ENCODE data around the gene IQGAP1.

- TF ChIP-seq, protein P1, sequence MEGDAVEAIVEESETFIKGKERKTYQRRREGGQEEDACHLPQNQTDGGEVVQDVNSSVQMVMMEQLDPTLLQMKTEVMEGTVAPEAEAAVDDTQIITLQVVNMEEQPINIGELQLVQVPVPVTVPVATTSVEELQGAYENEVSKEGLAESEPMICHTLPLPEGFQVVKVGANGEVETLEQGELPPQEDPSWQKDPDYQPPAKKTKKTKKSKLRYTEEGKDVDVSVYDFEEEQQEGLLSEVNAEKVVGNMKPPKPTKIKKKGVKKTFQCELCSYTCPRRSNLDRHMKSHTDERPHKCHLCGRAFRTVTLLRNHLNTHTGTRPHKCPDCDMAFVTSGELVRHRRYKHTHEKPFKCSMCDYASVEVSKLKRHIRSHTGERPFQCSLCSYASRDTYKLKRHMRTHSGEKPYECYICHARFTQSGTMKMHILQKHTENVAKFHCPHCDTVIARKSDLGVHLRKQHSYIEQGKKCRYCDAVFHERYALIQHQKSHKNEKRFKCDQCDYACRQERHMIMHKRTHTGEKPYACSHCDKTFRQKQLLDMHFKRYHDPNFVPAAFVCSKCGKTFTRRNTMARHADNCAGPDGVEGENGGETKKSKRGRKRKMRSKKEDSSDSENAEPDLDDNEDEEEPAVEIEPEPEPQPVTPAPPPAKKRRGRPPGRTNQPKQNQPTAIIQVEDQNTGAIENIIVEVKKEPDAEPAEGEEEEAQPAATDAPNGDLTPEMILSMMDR (IDR thresholded peaks at IDR 0.05), result no peak
- TF ChIP-seq EP300 (IDR thresholded peaks at IDR 0.05) (no peak), POLR2AphosphoS5 (IDR thresholded peaks at IDR 0.05) (no peak)
These were observed 77.3 kb downstream of the IQGAP1 start for GRCh38 chr15:90465140-90465929.
